ENCODE results near the gene MAD1L1.

GRCh38 chr7:2066251-2066919 lies 166.4 kb downstream of the MAD1L1 start:
- no peak for TF ChIP-seq POLR2AphosphoS5 (IDR thresholded peaks at IDR 0.05; ENCODE audit: borderline replicate concordance, low read depth, low read length)
- no peak for TF ChIP-seq EZH2 (IDR thresholded peaks at IDR 0.05)
